ENCODE measurements around the gene GJB1.

- TF ChIP-seq CTCF (conservative IDR thresholded peaks at IDR 0.05; ENCODE audit: low read depth, low read length) (no peak), EZH2 (IDR thresholded peaks at IDR 0.05; ENCODE audit: low read length, unreplicated experiment) (no peak)
Measured at GRCh38 chrX:71244359-71245128, 21.5 kb downstream of the GJB1 start.

All from PC-3 (cell line).